Caco-2 (cell line): ENCODE measurements around the gene SLX9. TPM values are rescaled to one million over a fixed set of nuclear protein-coding genes. Genes with fewer than 3 reads are reported as not detected.

Source experiments
- BruUV-seq: library from RNA; stranded (reverse); fragments of 400-500 nt; replicated peaks from 2 replicates; lab custom pipeline; 2021; lab: Mats Ljungman, UMichigan
- CTCF ChIA-PET: fragments of 300-600 bp; sonication (Branson Sonifier 250); formaldehyde crosslinking; loops from one replicate; lab custom pipeline; 2022; ENCODE audit warnings: antibody characterized with exemption; lab: Charles Lee
- POLR2A ChIA-PET: fragments of 300-600 bp; sonication (Branson Sonifier 250); formaldehyde crosslinking; loops from one replicate; lab custom pipeline; 2022; ENCODE audit warnings: antibody characterized with exemption; lab: Charles Lee
- DNase-seq, 2 experiments: peaks; one replicate each; pipeline versions ENCODE4 v3.0.0 to v3.0.0-alpha.2; 2020 to 2022
- H3K27me3 ChIP-seq: replicated peaks from 2 replicates; pipeline ENCODE4 v1.6.0; 2011; ENCODE audit warnings: low read length; ENCODE audit not compliant: control insufficient read depth, insufficient read depth
- H3K36me3 ChIP-seq: 2 replicates; pipeline ENCODE4 v1.5.1; 2011; ENCODE audit warnings: low read length; ENCODE audit not compliant: control insufficient read depth, insufficient read depth
- H3K4me1 ChIP-seq: fragments of 250-450 bp; sonication (Bioruptor Pico); 2 replicates; pipeline ENCODE4 v1.5.1; 2020; ENCODE audit warnings: mild to moderate bottlenecking
- H3K4me3 ChIP-seq: 2 replicates; pipeline ENCODE4 v1.5.1; 2011; ENCODE audit warnings: low read depth, mild to moderate bottlenecking, control low read depth, low read length
- H3K9me3 ChIP-seq: fragments of 250-450 bp; sonication (Bioruptor Pico); 2 replicates; pipeline ENCODE4 v1.5.1; 2020; ENCODE audit warnings: mild to moderate bottlenecking, moderate library complexity
- H3K27ac Mint-ChIP-seq: one replicate; pipeline ENCODE4 v1.8.0; 2022; ENCODE audit warnings: mixed read lengths; ENCODE audit not compliant: unreplicated experiment
- H3K27me3 Mint-ChIP-seq: one replicate; pipeline ENCODE4 v1.8.0; 2022; ENCODE audit warnings: mixed read lengths; ENCODE audit not compliant: insufficient read depth, unreplicated experiment
- H3K36me3 Mint-ChIP-seq: one replicate; pipeline ENCODE4 v1.8.0; 2022; ENCODE audit warnings: mild to moderate bottlenecking, mixed read lengths; ENCODE audit not compliant: insufficient read depth, unreplicated experiment
- H3K4me1 Mint-ChIP-seq: one replicate; pipeline ENCODE4 v1.8.0; 2022; ENCODE audit warnings: low read depth, mixed read lengths; ENCODE audit not compliant: unreplicated experiment
- H3K4me3 Mint-ChIP-seq: one replicate; pipeline ENCODE4 v1.8.0; 2022; ENCODE audit warnings: mild to moderate bottlenecking, moderate library complexity, mixed read lengths; ENCODE audit not compliant: unreplicated experiment
- H3K9me3 Mint-ChIP-seq: one replicate; pipeline ENCODE4 v1.8.0; 2022; ENCODE audit warnings: mixed read lengths; ENCODE audit not compliant: unreplicated experiment
- CTCF ChIP-seq, 2 experiments: fragments of 200-600 bp in 1 of 2; IDR thresholded peaks; 1 replicate in 1 of 2; 2 replicates in 1 of 2; pipeline versions ENCODE4 v1.5.1 to v1.8.0; 2011 to 2022; ENCODE audit warnings: antibody characterized with exemption in 1 of 2, control low read depth in 1 of 2, inconsistent platforms in 1 of 2, low read depth in 1 of 2, low read length in 1 of 2, mild to moderate bottlenecking in 1 of 2, moderate library complexity in 1 of 2; ENCODE audit not compliant: insufficient read depth in 1 of 2, severe bottlenecking in 1 of 2, unreplicated experiment in 1 of 2
- intact Hi-C: fragments of 100-400 bp; cut with micrococcal nuclease; formaldehyde crosslinking; loops from one replicate; pipeline ENCODE4 v1.10.0; 2022; ENCODE audit not compliant: unreplicated experiment
- total RNA-seq: library from RNA; stranded (reverse); gene quantifications from 2 replicates; pipeline ENCODE4 v1.2.3, GENCODE V29; 2022

Gene SLX9
- total RNA-seq, 1 experiment from 2014 or later, result 62.1 TPM

DNA sequence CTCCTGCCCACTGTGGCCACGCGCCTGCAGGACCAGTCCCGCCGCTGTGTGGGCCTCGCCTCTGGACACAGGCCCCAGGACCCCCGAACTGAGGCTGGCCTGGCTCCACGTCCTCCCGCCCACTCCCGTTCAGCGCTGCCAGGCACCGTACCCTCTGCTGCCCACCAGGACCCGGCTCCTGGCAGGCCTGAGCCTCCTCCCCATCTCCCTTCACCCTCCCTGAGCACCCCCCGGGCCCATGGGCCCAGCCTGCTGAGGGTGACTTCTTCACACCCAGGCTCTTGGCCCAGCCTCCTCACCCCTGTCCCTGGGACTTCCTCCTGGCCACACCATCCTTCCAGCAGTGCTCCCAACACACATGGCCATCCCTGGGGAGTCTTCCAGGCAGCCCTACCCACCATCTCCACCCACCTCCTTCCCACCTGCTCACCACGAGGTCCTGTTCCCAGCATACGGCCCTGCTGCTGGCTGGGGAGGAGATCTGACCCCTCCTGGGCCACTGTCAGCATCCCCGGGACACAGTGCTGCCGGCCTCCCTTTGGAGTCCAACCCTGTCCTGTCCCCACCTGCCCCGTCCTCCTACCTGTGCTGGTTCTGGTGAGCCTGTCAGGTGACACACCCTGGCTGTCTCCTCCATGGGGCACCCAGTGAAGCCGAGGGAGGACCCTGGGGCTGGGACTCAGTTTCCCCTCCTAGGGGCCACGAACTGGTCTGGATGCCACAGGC is 53.7 kb downstream of the SLX9 start:
- no TSS peak for BruUV-seq
- Mint-ChIP-seq H3K27ac (no peak overlapping the region), H3K27me3 (no peaks in the 10 kb centered on the region), H3K9me3 (no peaks in the 10 kb centered on the region), H3K4me1 (no peaks in the 10 kb centered on the region), H3K36me3 (peaks cover 8% of the 10 kb centered on the region), H3K4me3 (no peak overlapping the region)
- H3K9me3 ChIP-seq, result no peaks in the 10 kb centered on the region
- intact Hi-C loops, result no loop called here
- H3K36me3 ChIP-seq, result no peaks in the 10 kb centered on the region
- TF ChIP-seq CTCF (IDR thresholded peaks at IDR 0.05; ENCODE audit: insufficient read depth in 1 of 2, low read depth in 1 of 2, low read length in 1 of 2, severe bottlenecking in 1 of 2, unreplicated experiment in 1 of 2), result no peak
- DNase-seq, result no peak
- no peaks in the 10 kb centered on the region for H3K27me3 ChIP-seq
- CTCF ChIA-PET, result no interaction called here
- POLR2A ChIA-PET, result no interaction called here
- H3K4me3 ChIP-seq, result no peak overlapping the region
- H3K4me1 ChIP-seq, result no peaks in the 10 kb centered on the region

DNA sequence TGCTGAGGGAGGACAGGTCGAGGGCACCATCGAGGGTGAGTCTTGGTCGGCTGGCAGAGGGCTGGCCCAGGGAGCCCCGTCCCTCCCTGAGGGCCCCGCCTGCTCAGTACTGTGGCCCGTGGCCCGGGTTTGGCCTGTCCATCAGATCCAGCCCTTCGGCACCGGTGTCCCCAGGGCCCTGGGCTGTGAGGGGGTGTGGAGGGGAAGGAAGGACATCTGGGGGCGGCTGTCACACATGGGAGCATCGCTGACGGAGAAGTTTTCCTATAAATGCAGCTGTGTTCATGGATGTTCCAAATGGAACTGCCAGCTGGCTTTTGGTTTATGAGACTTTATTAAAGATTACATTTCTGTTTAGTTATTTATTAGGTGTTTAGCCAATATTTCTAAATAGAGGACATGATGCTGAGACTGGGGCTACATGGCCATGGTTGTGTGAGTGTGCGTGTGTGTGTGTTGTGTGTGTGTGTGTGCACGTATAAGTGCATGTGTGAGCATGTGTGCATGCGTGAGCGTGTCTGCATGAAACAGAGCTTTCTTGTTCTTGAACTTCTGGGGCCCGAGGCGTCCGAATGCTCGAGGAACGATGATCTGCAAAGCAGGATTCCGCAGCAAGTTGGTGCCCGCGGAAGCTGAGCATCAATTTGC is 54.3 kb downstream of the SLX9 start:
- BruUV-seq, result no TSS peak
- no peaks in the 10 kb centered on the region for H3K4me1 ChIP-seq
- no peaks in the 10 kb centered on the region for H3K36me3 ChIP-seq
- no peaks in the 10 kb centered on the region for H3K27me3 Mint-ChIP-seq
- no peak for DNase-seq
- no peaks in the 10 kb centered on the region for H3K9me3 ChIP-seq
- intact Hi-C loops, result no loop called here
- no peak overlapping the region for H3K4me3 Mint-ChIP-seq
- no peak for TF ChIP-seq CTCF (IDR thresholded peaks at IDR 0.05; ENCODE audit: insufficient read depth in 1 of 2, low read depth in 1 of 2, low read length in 1 of 2, severe bottlenecking in 1 of 2, unreplicated experiment in 1 of 2)
- no peak overlapping the region for H3K4me3 ChIP-seq
- H3K27ac Mint-ChIP-seq, result no peak overlapping the region
- no peaks in the 10 kb centered on the region for H3K4me1 Mint-ChIP-seq
- no peaks in the 10 kb centered on the region for H3K9me3 Mint-ChIP-seq
- H3K36me3 Mint-ChIP-seq, result peaks cover 8% of the 10 kb centered on the region
- H3K27me3 ChIP-seq, result no peaks in the 10 kb centered on the region
- ChIA-PET POLR2A (no interaction called here), CTCF (no interaction called here)

- H3K27me3 ChIP-seq, result no peaks in the 10 kb centered on the region
- no peaks in the 10 kb centered on the region for H3K9me3 ChIP-seq
- no peaks in the 10 kb centered on the region for H3K36me3 ChIP-seq
- no peak for TF ChIP-seq CTCF (IDR thresholded peaks at IDR 0.05; ENCODE audit: insufficient read depth in 1 of 2, low read depth in 1 of 2, low read length in 1 of 2, severe bottlenecking in 1 of 2, unreplicated experiment in 1 of 2)
- Mint-ChIP-seq H3K27me3 (no peaks in the 10 kb centered on the region), H3K4me3 (no peak overlapping the region), H3K4me1 (no peaks in the 10 kb centered on the region), H3K27ac (no peak overlapping the region), H3K36me3 (peaks cover 8% of the 10 kb centered on the region), H3K9me3 (no peaks in the 10 kb centered on the region)
- POLR2A ChIA-PET, result no interaction called here
- no peak overlapping the region for H3K4me3 ChIP-seq
- CTCF ChIA-PET, result no interaction called here
- DNase-seq, result no peak
- no TSS peak for BruUV-seq
- intact Hi-C loops, result no loop called here
- no peaks in the 10 kb centered on the region for H3K4me1 ChIP-seq
Measured at GRCh38 chr21:44994695-44995342, 55.0 kb downstream of the SLX9 start.
